Esophagus squamous epithelium (tissue), 5 donors: ENCODE measurements around the gene CDYL. TPM values are rescaled to one million over a fixed set of nuclear protein-coding genes. Genes with fewer than 3 reads are reported as not detected.

ENCODE experiments used
- DNase-seq: peaks from one replicate; lab custom pipeline; 2025; lab: John Stamatoyannopoulos, UW
- H3K27ac ChIP-seq, 4 donors: fragments of 200-600 bp; sonication (generic); one replicate each; pipeline ENCODE4 v1.5.1; 2016 to 2019; ENCODE audit warnings: mild to moderate bottlenecking in 1 of 4
- H3K27me3 ChIP-seq, 4 donors: fragments of 200-600 bp; sonication (generic); 1 replicate in 3 of 4; 2 replicates in 1 of 4; pipeline versions ENCODE4 v1.5.1 to v1.6.0; 2017 to 2021; ENCODE audit warnings: antibody characterized with exemption in 1 of 4
- H3K36me3 ChIP-seq, 3 donors: fragments of 200-600 bp; sonication (generic); one replicate each; pipeline ENCODE4 v1.5.1; 2016 to 2019
- H3K4me1 ChIP-seq, 3 donors: fragments of 200-600 bp; sonication (generic); one replicate each; pipeline ENCODE4 v1.5.1; 2017 to 2019
- H3K4me3 ChIP-seq, 4 donors: fragments of 200-600 bp; sonication (generic); 1 replicate in 3 of 4; 2 replicates in 1 of 4; pipeline ENCODE4 v1.5.1; 2016 to 2019; ENCODE audit warnings: mild to moderate bottlenecking in 2 of 4, moderate library complexity in 1 of 4
- H3K9me3 ChIP-seq, 3 donors: fragments of 200-600 bp; sonication (generic); one replicate each; pipeline ENCODE4 v1.5.1; 2016 to 2019
- CTCF ChIP-seq, 6 experiments: fragments of 450-650 bp in 4 of 6; fragments of 200-600 bp in 2 of 6; sonication (generic) in 2 of 6; IDR thresholded peaks; one replicate each; pipeline ENCODE4 v1.5.1; 2016 to 2019; ENCODE audit warnings: antibody characterized with exemption in 6 of 6, mild to moderate bottlenecking in 4 of 6, moderate library complexity in 4 of 6
- POLR2A ChIP-seq, 4 donors: fragments of 450-650 bp; IDR thresholded peaks; one replicate each; pipeline ENCODE4 v1.6.1; 2017; ENCODE audit warnings: antibody characterized with exemption in 4 of 4, mild to moderate bottlenecking in 4 of 4, moderate library complexity in 3 of 4
- WGBS, 2 donors: methylation state at CpG; one replicate each; pipeline ENCODE4 v1.1.5; 2018; 5-methylcytosine and 5-hydroxymethylcytosine counted together
- intact Hi-C: fragments of 100-400 bp; cut with DNase I; formaldehyde crosslinking; loops from one replicate; pipeline ENCODE4 v1.15.0; 2022
- total RNA-seq, 4 donors: library from RNA; depleted of rRNA; stranded (reverse); fragments of >200 nt; gene quantifications; one replicate each; pipeline ENCODE4 v1.1.0, GENCODE V29; 2016
- donor health status: DM: yes; HTN: yes; CAD: no.

Gene CDYL
- total RNA-seq, 4 donors from 2014 or later = 15.2 to 43.5 (median 19.6) TPM

GRCh38 chr6:4775494-4776130 is 592 bp upstream of the CDYL start:
- Histone ChIP-seq H3K4me1 (peaks cover 0 to 32% (median 3%) of the 10 kb centered on the region in 3 donors), H3K27ac (peak overlapping the region; percentile 83 to 97 (median 93)), H3K9me3 (no peaks in the 10 kb centered on the region), H3K27me3 (no peaks in the 10 kb centered on the region), H3K4me3 (peak overlapping the region; percentile 50 to 90 (median 66)), H3K36me3 (no peaks in the 10 kb centered on the region)
- DNase-seq = no peak
- intact Hi-C loops = loop anchor here (10.0 kb wide), 2 partner anchors 249 to 411 kb away; no protein-coding TSS in a partner anchor
- WGBS, 2 donors = no CpG with 5 or more reads among the region's 88 CpGs
- TF ChIP-seq POLR2A (IDR thresholded peaks at IDR 0.05) (peak in 2 of 4 donors; percentile 14 to 34), CTCF (IDR thresholded peaks at IDR 0.05) (peak in 4 of 6 experiments; percentile 20 to 64 (median 28))

GRCh38 chr6:4776493-4777393 is 539 bp downstream of the CDYL start:
- DNase-seq = no peak
- Histone ChIP-seq H3K36me3 (no peaks in the 10 kb centered on the region), H3K4me3 (peak overlapping the region; percentile 67 to 90 (median 79)), H3K27me3 (no peaks in the 10 kb centered on the region), H3K27ac (peak overlapping the region; percentile 76 to 97 (median 93)), H3K9me3 (no peaks in the 10 kb centered on the region), H3K4me1 (peaks cover 0 to 43% (median 12%) of the 10 kb centered on the region in 3 donors)
- no peak for TF ChIP-seq CTCF (IDR thresholded peaks at IDR 0.05)
- no peak for TF ChIP-seq POLR2A (IDR thresholded peaks at IDR 0.05)
- intact Hi-C loops = loop anchor here (10.0 kb wide), 2 partner anchors 248 to 412 kb away; no protein-coding TSS in a partner anchor
- 0% methylated on average over 11 to 15 of the region's 107 CpGs for WGBS, 2 donors

GRCh38 chr6:4777394-4777935 is 1.3 kb downstream of the CDYL start:
- intact Hi-C loops = loop anchor here (10.0 kb wide), 2 partner anchors 247 to 413 kb away; no protein-coding TSS in a partner anchor
- Histone ChIP-seq H3K27ac (peak overlapping the region in 3 of 4 donors; percentile 76 to 96 (median 90)), H3K9me3 (no peaks in the 10 kb centered on the region), H3K36me3 (no peaks in the 10 kb centered on the region), H3K4me1 (peaks cover 3 to 51% (median 16%) of the 10 kb centered on the region in 3 donors), H3K4me3 (peak overlapping the region; percentile 67 to 90 (median 79)), H3K27me3 (no peaks in the 10 kb centered on the region)
- TF ChIP-seq POLR2A (IDR thresholded peaks at IDR 0.05) (no peak), CTCF (IDR thresholded peaks at IDR 0.05) (no peak)
- no peak for DNase-seq
- 9 to 15% methylated on average over 9 of the region's 9 CpGs for WGBS, 2 donors

- Histone ChIP-seq H3K4me1 (peaks cover 4 to 52% (median 16%) of the 10 kb centered on the region in 3 donors), H3K27ac (no peak overlapping the region), H3K4me3 (peak overlapping the region in 1 of 4 donors; percentile 90), H3K9me3 (no peaks in the 10 kb centered on the region), H3K36me3 (no peaks in the 10 kb centered on the region), H3K27me3 (no peaks in the 10 kb centered on the region)
- no peak for DNase-seq
- intact Hi-C loops = loop anchor here (10.0 kb wide), 2 partner anchors 247 to 413 kb away; no protein-coding TSS in a partner anchor
- TF ChIP-seq CTCF (IDR thresholded peaks at IDR 0.05) (no peak), POLR2A (IDR thresholded peaks at IDR 0.05) (no peak)
- WGBS, 2 donors = 68 to 75% methylated on average over 1 of the region's 1 CpG
Measured at GRCh38 chr6:4778086-4778485, 1.9 kb downstream of the CDYL start.
